GM20000 (cell line): ENCODE measurements around the gene TFEB.
"Not testable (repeated sequence)": the region's sequence is repeated elsewhere in the genome, so short reads cannot be mapped to it uniquely, and the experiment has no call there.

Experiments
- DNase-seq: peaks from one replicate; pipeline ENCODE4 v3.0.0; 2012; ENCODE audit warnings: low spot score
- TF ChIP-seq, protein P1 (sequence below): IDR thresholded peaks from 2 replicates; pipeline ENCODE4 v1.5.1; 2012; ENCODE audit warnings: mild to moderate bottlenecking, control low read depth; ENCODE audit errors: extremely low read depth, missing control alignments

The TFEB gene

GRCh38 chr6:41770381-41771057, 35.1 kb upstream of the TFEB start:
- DNase-seq = no peak
- TF ChIP-seq, protein P1, sequence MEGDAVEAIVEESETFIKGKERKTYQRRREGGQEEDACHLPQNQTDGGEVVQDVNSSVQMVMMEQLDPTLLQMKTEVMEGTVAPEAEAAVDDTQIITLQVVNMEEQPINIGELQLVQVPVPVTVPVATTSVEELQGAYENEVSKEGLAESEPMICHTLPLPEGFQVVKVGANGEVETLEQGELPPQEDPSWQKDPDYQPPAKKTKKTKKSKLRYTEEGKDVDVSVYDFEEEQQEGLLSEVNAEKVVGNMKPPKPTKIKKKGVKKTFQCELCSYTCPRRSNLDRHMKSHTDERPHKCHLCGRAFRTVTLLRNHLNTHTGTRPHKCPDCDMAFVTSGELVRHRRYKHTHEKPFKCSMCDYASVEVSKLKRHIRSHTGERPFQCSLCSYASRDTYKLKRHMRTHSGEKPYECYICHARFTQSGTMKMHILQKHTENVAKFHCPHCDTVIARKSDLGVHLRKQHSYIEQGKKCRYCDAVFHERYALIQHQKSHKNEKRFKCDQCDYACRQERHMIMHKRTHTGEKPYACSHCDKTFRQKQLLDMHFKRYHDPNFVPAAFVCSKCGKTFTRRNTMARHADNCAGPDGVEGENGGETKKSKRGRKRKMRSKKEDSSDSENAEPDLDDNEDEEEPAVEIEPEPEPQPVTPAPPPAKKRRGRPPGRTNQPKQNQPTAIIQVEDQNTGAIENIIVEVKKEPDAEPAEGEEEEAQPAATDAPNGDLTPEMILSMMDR = no peak

DNA sequence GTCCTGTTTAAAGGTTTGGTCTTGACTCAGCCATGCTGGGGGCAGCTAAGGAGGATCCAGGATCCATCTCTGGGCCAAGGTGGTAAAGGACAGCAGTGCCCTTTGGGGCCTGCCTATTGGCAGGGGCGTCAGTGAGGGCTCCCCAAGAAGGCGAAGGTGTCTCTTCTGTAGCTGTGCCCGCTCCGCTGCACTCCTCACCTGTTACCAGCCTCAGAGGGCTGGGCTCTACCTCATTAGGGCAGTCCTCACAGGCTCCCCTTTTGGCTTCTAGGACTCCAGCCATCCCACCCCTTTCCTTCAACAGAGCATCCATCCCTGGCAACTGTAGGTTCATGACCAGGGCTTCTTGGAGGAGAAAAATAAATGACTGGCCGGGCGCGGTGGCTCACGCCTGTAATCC, 34.0 kb upstream of the TFEB start:
- TF ChIP-seq, protein P1 = no peak
- no peak for DNase-seq

DNA sequence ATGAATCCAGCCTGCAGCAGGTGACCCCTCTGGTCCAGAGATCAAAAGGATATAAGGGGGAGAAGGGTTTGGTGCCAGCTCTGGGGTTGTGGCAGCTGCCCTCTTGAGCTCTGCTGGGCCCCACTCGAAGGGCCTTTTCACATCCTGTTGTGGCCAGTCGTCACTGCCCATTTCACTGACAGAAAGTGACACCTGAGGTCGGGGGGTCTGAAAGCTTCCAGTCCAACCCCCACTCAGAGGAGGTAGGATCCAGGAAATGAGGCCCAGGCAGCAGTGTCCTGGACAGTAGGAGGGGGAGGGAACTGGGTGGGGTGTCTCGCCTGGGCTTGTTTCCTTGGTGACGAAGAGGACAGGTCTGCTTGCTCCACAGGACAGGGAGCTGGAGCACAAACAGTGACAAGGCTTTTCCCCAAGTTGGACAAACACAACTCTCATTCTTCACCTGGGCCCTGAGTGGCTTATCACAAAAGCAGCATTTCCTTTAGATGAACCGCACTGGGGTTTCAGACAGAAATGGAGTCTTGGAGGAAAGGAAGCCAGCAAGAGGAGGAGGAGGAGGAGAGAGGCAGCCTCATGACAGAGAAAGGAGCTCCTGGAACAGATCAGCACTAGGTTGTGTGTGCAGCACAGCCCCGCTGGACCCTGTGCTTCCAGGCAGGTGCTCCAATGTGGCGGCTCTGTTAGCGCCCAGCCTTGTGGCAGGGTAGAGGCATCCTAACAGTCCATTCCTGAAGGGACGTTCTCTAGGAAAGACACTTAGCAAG, 33.3 kb upstream of the TFEB start:
- DNase-seq = no peak
- TF ChIP-seq, protein P1 = no peak

- TF ChIP-seq, protein P1 = no peak
These were observed 31.9 kb upstream of the TFEB start for GRCh38 chr6:41767112-41767833.

GRCh38 chr6:41766043-41766664, 30.7 kb upstream of the TFEB start:
- DNase-seq = not testable (repeated sequence)

More at GRCh38 chr6:41767112-41767833, 31.9 kb upstream of the TFEB start:
- DNase-seq = no peak

- TF ChIP-seq, protein P1 = no peak
- no peak for DNase-seq
These were observed 28.1 kb upstream of the TFEB start for GRCh38 chr6:41763470-41763869.

DNA sequence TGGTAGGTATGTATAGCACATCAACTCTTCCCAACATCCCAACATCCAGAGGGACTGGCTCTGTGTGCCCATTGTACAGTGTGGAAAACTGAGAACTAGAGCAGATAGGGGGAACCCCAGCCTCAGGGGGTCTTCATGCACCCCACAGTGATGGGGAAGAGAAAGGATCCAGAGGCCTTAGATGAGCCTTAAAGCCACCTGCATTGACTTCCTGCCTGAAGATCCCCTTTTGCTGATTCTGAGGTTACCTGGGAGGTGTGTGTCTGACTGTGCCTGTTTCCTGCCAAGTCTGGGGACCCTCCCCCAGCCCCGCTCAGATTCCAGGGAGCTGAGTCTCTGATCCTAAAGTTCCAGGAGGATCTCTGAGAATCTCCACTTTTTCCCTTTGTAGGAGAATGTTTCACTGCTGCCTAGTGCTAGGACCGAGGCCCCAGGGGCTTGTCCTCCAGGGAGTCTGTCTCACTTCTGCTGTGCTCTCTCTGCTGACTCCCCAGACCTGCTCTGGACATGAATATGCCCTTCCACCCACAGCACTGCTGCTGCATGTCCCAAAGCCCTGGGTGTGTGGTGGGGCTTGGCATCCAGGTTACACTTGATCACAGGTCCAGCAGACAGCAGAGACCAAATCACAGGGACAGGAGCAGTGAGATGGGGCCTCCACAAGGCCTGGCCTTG, 24.6 kb upstream of the TFEB start:
- TF ChIP-seq, protein P1 = no peak
- DNase-seq = no peak
